HCT116 (cell line): ENCODE measurements around the gene RPAIN.

Experiments
- EZH2phosphoT487 ChIP-seq: fragments of 200-600 bp; IDR thresholded peaks from 2 replicates; pipeline ENCODE4 v1.6.1; 2018; ENCODE audit warnings: antibody characterized with exemption, borderline replicate concordance
- POLR2A ChIP-seq: IDR thresholded peaks from 2 replicates; pipeline ENCODE4 v1.7.0; 2011; ENCODE audit warnings: borderline replicate concordance; ENCODE audit not compliant: insufficient read depth, insufficient read length; ENCODE audit errors: extremely low read depth
- TF ChIP-seq, protein P1 (sequence below), 3 experiments: fragments of 200-600 bp in 1 of 3; sonication (generic) in 1 of 3; IDR thresholded peaks in 2 of 3; conservative IDR thresholded peaks in 1 of 3; 2 replicates each; pipeline ENCODE4 v1.5.1; 2012 to 2017; ENCODE audit warnings: low read depth in 2 of 3, low read length in 2 of 3, antibody characterized with exemption in 1 of 3, borderline replicate concordance in 1 of 3, control low read depth in 1 of 3, mild to moderate bottlenecking in 1 of 3, mixed read lengths in 1 of 3, mixed run types in 1 of 3, moderate library complexity in 1 of 3; ENCODE audit not compliant: insufficient read depth in 1 of 3

- TF ChIP-seq, protein P1, sequence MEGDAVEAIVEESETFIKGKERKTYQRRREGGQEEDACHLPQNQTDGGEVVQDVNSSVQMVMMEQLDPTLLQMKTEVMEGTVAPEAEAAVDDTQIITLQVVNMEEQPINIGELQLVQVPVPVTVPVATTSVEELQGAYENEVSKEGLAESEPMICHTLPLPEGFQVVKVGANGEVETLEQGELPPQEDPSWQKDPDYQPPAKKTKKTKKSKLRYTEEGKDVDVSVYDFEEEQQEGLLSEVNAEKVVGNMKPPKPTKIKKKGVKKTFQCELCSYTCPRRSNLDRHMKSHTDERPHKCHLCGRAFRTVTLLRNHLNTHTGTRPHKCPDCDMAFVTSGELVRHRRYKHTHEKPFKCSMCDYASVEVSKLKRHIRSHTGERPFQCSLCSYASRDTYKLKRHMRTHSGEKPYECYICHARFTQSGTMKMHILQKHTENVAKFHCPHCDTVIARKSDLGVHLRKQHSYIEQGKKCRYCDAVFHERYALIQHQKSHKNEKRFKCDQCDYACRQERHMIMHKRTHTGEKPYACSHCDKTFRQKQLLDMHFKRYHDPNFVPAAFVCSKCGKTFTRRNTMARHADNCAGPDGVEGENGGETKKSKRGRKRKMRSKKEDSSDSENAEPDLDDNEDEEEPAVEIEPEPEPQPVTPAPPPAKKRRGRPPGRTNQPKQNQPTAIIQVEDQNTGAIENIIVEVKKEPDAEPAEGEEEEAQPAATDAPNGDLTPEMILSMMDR (IDR thresholded peaks at IDR 0.05 in 2 of 3, conservative IDR thresholded peaks at IDR 0.05 in 1 of 3; ENCODE audit: borderline replicate concordance in 1 of 3, insufficient read depth in 1 of 3, low read depth in 2 of 3, low read length in 2 of 3) = no peak
- TF ChIP-seq POLR2A = no peak
- TF ChIP-seq EZH2phosphoT487 = no peak
These were observed 23.7 kb downstream of the RPAIN start for GRCh38 chr17:5443728-5444127.
